IMR-90 (cell line): ENCODE measurements around the gene KAT6B. TPM values are rescaled to one million over a fixed set of nuclear protein-coding genes. Genes with fewer than 3 reads are reported as not detected.

Experiments
- ATAC-seq: fragments of 200-7000 bp; cut with Tn5 transposase; 2 replicates; pipeline ENCODE4 v1.9.1; 2020; ENCODE audit warnings: low read depth, mild to moderate bottlenecking, moderate library complexity
- BruUV-seq: library from RNA; stranded (reverse); fragments of 400-500 nt; replicated peaks from 2 replicates; lab custom pipeline; 2021; lab: Mats Ljungman, UMichigan
- CTCF ChIA-PET: fragments of 300-600 bp; formaldehyde crosslinking; extraction: SDS; loops from one replicate; lab custom pipeline; 2021; ENCODE audit warnings: antibody characterized with exemption; lab: Yijun Ruan, JAX
- POLR2A ChIA-PET: fragments of 300-600 bp; sonication (Branson Sonifier 250); formaldehyde crosslinking; loops from one replicate; lab custom pipeline; 2022; ENCODE audit warnings: antibody characterized with exemption; ENCODE audit not compliant: unreplicated experiment; lab: Charles Lee
- DNase-seq: peaks from one replicate; pipeline ENCODE4 v3.0.0; 2013
- H2AFZ ChIP-seq: replicated peaks from 2 replicates; pipeline ENCODE3; 2013; ENCODE audit warnings: low read length, mild to moderate bottlenecking; ENCODE audit not compliant: poor library complexity
- H2AK5ac ChIP-seq: 2 replicates; pipeline ENCODE4 v1.6.1; 2013; ENCODE audit warnings: low read depth, low read length, inconsistent platforms
- H2AK9ac ChIP-seq: replicated peaks from 2 replicates; pipeline ENCODE3; 2013; ENCODE audit warnings: mild to moderate bottlenecking, low read depth, low read length, moderate library complexity; ENCODE audit not compliant: poor library complexity
- H2BK120ac ChIP-seq: 2 replicates; pipeline ENCODE4 v1.6.1; 2013; ENCODE audit warnings: low read depth, low read length, inconsistent platforms
- H2BK15ac ChIP-seq: 3 replicates; pipeline ENCODE4 v1.6.1; 2013; ENCODE audit warnings: low read depth, low read length, inconsistent platforms
- H2BK20ac ChIP-seq: 2 replicates; pipeline ENCODE4 v1.6.1; 2013; ENCODE audit warnings: low read depth, mild to moderate bottlenecking, inconsistent platforms, low read length, moderate library complexity
- H2BK5ac ChIP-seq: 2 replicates; pipeline ENCODE4 v1.6.1; 2013; ENCODE audit warnings: mild to moderate bottlenecking, low read depth, low read length, inconsistent platforms; ENCODE audit not compliant: poor library complexity, severe bottlenecking
- H3K14ac ChIP-seq: replicated peaks from 2 replicates; pipeline ENCODE4 v1.6.1; 2013; ENCODE audit warnings: low read depth, low read length, inconsistent platforms
- H3K18ac ChIP-seq: 2 replicates; pipeline ENCODE4 v1.6.1; 2013; ENCODE audit warnings: low read depth, low read length, control low read depth
- H3K23ac ChIP-seq: 2 replicates; pipeline ENCODE4 v1.6.1; 2013; ENCODE audit warnings: low read depth, low read length, inconsistent platforms
- H3K27ac ChIP-seq: 2 replicates; pipeline ENCODE4 v1.5.1; 2013; ENCODE audit warnings: mild to moderate bottlenecking, control low read depth, low read length; ENCODE audit not compliant: insufficient read depth
- H3K27me3 ChIP-seq: 2 replicates; pipeline ENCODE4 v1.6.1; 2013; ENCODE audit warnings: low read length; ENCODE audit not compliant: control insufficient read depth, insufficient read depth
- H3K36me3 ChIP-seq: 2 replicates; pipeline ENCODE4 v1.6.1; 2013; ENCODE audit warnings: low read length, mixed read lengths; ENCODE audit not compliant: control insufficient read depth, insufficient read depth
- H3K4ac ChIP-seq: 2 replicates; pipeline ENCODE4 v1.6.1; 2013; ENCODE audit warnings: low read depth, low read length, inconsistent platforms
- H3K4me1 ChIP-seq: 2 replicates; pipeline ENCODE4 v1.6.1; 2013; ENCODE audit warnings: low read length, mixed read lengths; ENCODE audit not compliant: control insufficient read depth, insufficient read depth
- H3K4me2 ChIP-seq: 2 replicates; pipeline ENCODE4 v1.6.1; 2013; ENCODE audit warnings: low read depth, mild to moderate bottlenecking, control low read depth, low read length, moderate library complexity
- H3K4me3 ChIP-seq: 2 replicates; pipeline ENCODE4 v1.5.1; 2013; ENCODE audit warnings: low read depth, mild to moderate bottlenecking, control low read depth, low read length, moderate library complexity; ENCODE audit not compliant: insufficient read depth
- H3K56ac ChIP-seq: 2 replicates; pipeline ENCODE4 v1.6.1; 2013; ENCODE audit warnings: low read length, inconsistent platforms; ENCODE audit not compliant: insufficient read depth; ENCODE audit errors: extremely low read depth
- H3K79me1 ChIP-seq, 2 experiments: 2 replicates each; pipeline ENCODE4 v1.6.1; 2013; ENCODE audit warnings: low read length in 2 of 2, inconsistent platforms in 1 of 2, low read depth in 1 of 2
- H3K9ac ChIP-seq: 2 replicates; pipeline ENCODE4 v1.6.1; 2013; ENCODE audit warnings: low read depth, low read length, control low read depth
- H3K9me1 ChIP-seq: 2 replicates; pipeline ENCODE4 v1.6.1; 2013; ENCODE audit warnings: low read length, inconsistent platforms; ENCODE audit not compliant: insufficient read depth
- H3K9me3 ChIP-seq: 2 replicates; pipeline ENCODE4 v1.6.1; 2013; ENCODE audit warnings: low read length; ENCODE audit not compliant: control insufficient read depth, insufficient read depth
- H4K20me1 ChIP-seq: 2 replicates; pipeline ENCODE4 v1.6.1; 2013; ENCODE audit warnings: low read length, inconsistent platforms; ENCODE audit not compliant: insufficient read depth
- H4K5ac ChIP-seq: 2 replicates; pipeline ENCODE4 v1.6.1; 2013; ENCODE audit warnings: mild to moderate bottlenecking, low read depth, low read length, control low read depth
- H4K8ac ChIP-seq, 2 experiments: 2 replicates each; pipeline ENCODE4 v1.6.1; 2013; ENCODE audit warnings: low read depth in 2 of 2, low read length in 2 of 2, control low read depth in 1 of 2, inconsistent platforms in 1 of 2
- H4K91ac ChIP-seq: 2 replicates; pipeline ENCODE4 v1.6.1; 2013; ENCODE audit warnings: low read depth, low read length, inconsistent platforms; ENCODE audit not compliant: insufficient read depth
- CTCF ChIP-seq: conservative IDR thresholded peaks from 2 replicates; pipeline ENCODE4 v1.5.1; 2012; ENCODE audit warnings: mild to moderate bottlenecking, low read depth, low read length, improper control_type of control experiment
- ELK1 ChIP-seq: fragments of 150-350 bp; IDR thresholded peaks from 2 replicates; pipeline ENCODE4 v1.6.1; 2016; ENCODE audit warnings: low read depth, mild to moderate bottlenecking, low read length, moderate library complexity, borderline replicate concordance
- NFE2L2 ChIP-seq: fragments of 150-350 bp; IDR thresholded peaks from 2 replicates; pipeline ENCODE4 v1.6.1; 2016; ENCODE audit warnings: low read depth, mild to moderate bottlenecking, low read length
- POLR2A ChIP-seq: IDR thresholded peaks from 2 replicates; pipeline ENCODE4 v1.6.1; 2012; ENCODE audit warnings: mild to moderate bottlenecking, low read depth, low read length
- RAD21 ChIP-seq: IDR thresholded peaks from 2 replicates; pipeline ENCODE4 v1.6.1; 2012; ENCODE audit warnings: low read length, improper control_type of control experiment
- WGBS, 2 experiments: methylation state at CpG; one replicate each; pipeline versions ENCODE4 v1.1.5 to v1.1.7; 2013; ENCODE audit warnings: missing lambda C conversion rate in 2 of 2; ENCODE audit not compliant: insufficient read length in 1 of 2; ENCODE audit errors: extremely low coverage in 2 of 2; 5-methylcytosine and 5-hydroxymethylcytosine counted together
- dilution Hi-C: fragments of 300-500 bp; cut with HindIII; formaldehyde crosslinking; loops from one replicate; pipeline ENCODE4 v1.14.3; 2018; ENCODE audit warnings: low sequenced_read_pairs; ENCODE audit not compliant: unreplicated experiment
- in situ Hi-C: fragments of 300-500 bp; cut with MboI; formaldehyde crosslinking; loops from 3 replicates; pipeline ENCODE4 v1.14.3; 2019; ENCODE audit warnings: low sequenced_read_pairs, inconsistent platforms, mixed read lengths
- intact Hi-C: fragments of 100-400 bp; cut with micrococcal nuclease; formaldehyde crosslinking; loops from 2 replicates; pipeline ENCODE4 v1.10.0; 2022
- polyA plus RNA-seq, 3 experiments: library from polyadenylated mRNA; depleted of rRNA; stranded (reverse); fragments of >200 nt; gene quantifications; 2 replicates each; pipeline ENCODE4 v1.2.3, GENCODE V29; 2012; ENCODE audit warnings: low replicate concordance in 1 of 3
- total RNA-seq: library from RNA; depleted of rRNA; stranded (reverse); fragments of >200 nt; gene quantifications from 2 replicates; pipeline ENCODE4 v1.2.3, GENCODE V29; 2012

The KAT6B gene
- total and polyA plus RNA-seq, 2 of the 4 experiments (the other 2 are of a cell fraction) = 8.8 to 28.1 TPM

GRCh38 chr10:74923556-74923955 is 97.2 kb downstream of the KAT6B start:
- H3K9me1 ChIP-seq = peaks cover 30% of the 10 kb centered on the region
- no peaks in the 10 kb centered on the region for H3K36me3 ChIP-seq
- TF ChIP-seq NFE2L2 (no peak), POLR2A (no peak), RAD21 (no peak), ELK1 (no peak), CTCF (no peak)
- peak overlapping the region; percentile 58 to 91 for H4K8ac ChIP-seq
- DNase-seq (no peak), ATAC-seq (no peak)
- peak overlapping the region; percentile 75 for H2AK9ac ChIP-seq
- in situ Hi-C loops = no loop called here
- H3K18ac ChIP-seq = peak overlapping the region; percentile 74
- H4K20me1 ChIP-seq = 0 out of 2 replicates have a peak, but pooled peaks cover 2% of the 10 kb centered on the region
- peaks cover 33 to 59% of the 10 kb centered on the region in 2 experiments for H3K79me1 ChIP-seq
- peak overlapping the region; percentile 77 for H2AFZ ChIP-seq
- ChIA-PET POLR2A (no interaction called here), CTCF (interaction anchor here (0.6 kb wide), 1 partner anchor 264 kb away, joined by 3 read pairs; no protein-coding TSS in a partner anchor)
- H3K4me2 ChIP-seq = peak overlapping the region; percentile 20
- peak overlapping the region; percentile 95; the same call in 2 of the 3 replicates for H2BK15ac ChIP-seq
- H3K4me3 ChIP-seq = no peak overlapping the region
- H2BK5ac ChIP-seq = peak overlapping the region; percentile 92
- H3K27ac ChIP-seq = peak overlapping the region; percentile 85
- H3K14ac ChIP-seq = peak overlapping the region; percentile 94
- H3K56ac ChIP-seq = peak overlapping the region; percentile 78
- H2BK120ac ChIP-seq = peak overlapping the region; percentile 97
- dilution Hi-C loops = no loop called here
- peaks cover 5% of the 10 kb centered on the region for H3K9me3 ChIP-seq
- H4K91ac ChIP-seq = peak overlapping the region; percentile 97
- H3K4ac ChIP-seq = peak overlapping the region; percentile 98
- intact Hi-C loops = loop anchor here (10.0 kb wide), 1 partner anchor 311 kb away; the partner anchor contains the start of gene COMTD1
- peak overlapping the region; percentile 91 for H4K5ac ChIP-seq
- WGBS, 2 experiments = 30% methylated on average over 3 of the region's 4 CpGs; no CpG with 5 or more reads in 1 of the 2 experiments
- peaks cover 27% of the 10 kb centered on the region for H3K4me1 ChIP-seq
- H2AK5ac ChIP-seq = peak overlapping the region; percentile 98
- peak overlapping the region; percentile 37 for H3K9ac ChIP-seq
- BruUV-seq = no TSS peak
- no peaks in the 10 kb centered on the region for H3K27me3 ChIP-seq
- peak overlapping the region; percentile 95 for H3K23ac ChIP-seq
- peak overlapping the region; percentile 98 for H2BK20ac ChIP-seq
